HG02759 (cell line): ENCODE data around the gene CMIP.

ENCODE experiments used
- ATAC-seq: cut with Tn5 transposase; IDR thresholded peaks from one replicate; pipeline ENCODE4 v1.9.1; 2021; ENCODE audit warnings: mild to moderate bottlenecking, moderate library complexity; ENCODE audit not compliant: unreplicated experiment

Gene CMIP

DNA sequence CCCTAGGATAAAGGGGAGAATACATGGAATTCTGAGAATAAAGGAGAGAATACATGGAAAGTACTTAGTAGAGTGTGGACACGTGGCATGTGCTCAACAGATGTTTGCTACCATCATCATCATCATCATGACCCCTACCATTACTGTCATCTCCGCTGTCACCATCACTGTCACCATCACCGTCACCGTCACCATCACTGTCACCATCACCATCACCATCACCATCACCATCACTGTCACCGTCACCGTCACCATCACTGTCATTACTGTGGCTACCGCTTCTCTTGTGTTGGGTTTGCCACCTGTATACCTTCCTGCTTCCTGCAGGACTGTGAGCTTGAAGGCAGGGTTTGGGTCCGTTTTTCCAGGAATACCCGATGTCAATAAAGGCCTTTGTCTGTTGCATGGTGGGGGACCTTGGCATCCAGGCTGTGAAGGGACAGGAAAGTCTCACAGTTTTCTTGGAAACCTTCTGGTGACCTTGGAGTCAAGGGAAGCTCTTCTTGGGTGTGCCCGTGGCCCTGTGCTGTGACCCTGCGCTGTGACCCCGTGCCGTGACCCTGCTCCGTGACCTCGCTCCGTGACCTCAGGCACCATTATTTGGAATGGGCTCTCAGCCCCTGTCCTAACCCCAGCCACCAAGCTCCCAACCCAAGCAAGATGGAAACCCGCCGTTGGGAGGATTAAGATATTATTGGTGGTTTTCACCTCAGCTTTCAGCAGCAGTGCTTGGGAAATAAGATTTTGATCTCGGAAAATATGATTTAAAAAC is 14.4 kb downstream of the CMIP start:
- no peak for ATAC-seq

- no peak for ATAC-seq
These were observed 15.5 kb downstream of the CMIP start for GRCh38 chr16:81460075-81460474.

DNA sequence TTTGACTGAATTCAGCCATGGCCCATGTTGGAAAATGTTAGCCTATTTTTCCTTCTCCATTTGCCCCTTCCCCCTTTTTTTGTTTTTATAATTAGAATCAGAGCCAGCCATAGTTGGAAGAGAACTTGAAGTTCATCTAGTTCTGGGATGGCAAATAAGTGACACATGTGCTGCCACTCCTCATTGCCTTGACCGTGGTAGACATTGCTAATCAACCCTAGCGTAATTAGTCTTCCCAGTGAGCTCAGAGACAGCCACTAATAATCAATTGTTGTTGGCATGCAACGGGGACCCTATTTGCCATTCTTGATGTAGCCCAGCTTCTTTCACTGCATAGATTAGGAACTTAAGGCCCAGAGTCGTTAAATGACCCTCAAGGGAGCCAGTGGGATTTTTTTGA is 16.6 kb downstream of the CMIP start:
- no peak for ATAC-seq

GRCh38 chr16:81461766-81462165 is 17.2 kb downstream of the CMIP start:
- no peak for ATAC-seq

- no peak for ATAC-seq
These were observed 18.1 kb downstream of the CMIP start for GRCh38 chr16:81462683-81463082.

DNA sequence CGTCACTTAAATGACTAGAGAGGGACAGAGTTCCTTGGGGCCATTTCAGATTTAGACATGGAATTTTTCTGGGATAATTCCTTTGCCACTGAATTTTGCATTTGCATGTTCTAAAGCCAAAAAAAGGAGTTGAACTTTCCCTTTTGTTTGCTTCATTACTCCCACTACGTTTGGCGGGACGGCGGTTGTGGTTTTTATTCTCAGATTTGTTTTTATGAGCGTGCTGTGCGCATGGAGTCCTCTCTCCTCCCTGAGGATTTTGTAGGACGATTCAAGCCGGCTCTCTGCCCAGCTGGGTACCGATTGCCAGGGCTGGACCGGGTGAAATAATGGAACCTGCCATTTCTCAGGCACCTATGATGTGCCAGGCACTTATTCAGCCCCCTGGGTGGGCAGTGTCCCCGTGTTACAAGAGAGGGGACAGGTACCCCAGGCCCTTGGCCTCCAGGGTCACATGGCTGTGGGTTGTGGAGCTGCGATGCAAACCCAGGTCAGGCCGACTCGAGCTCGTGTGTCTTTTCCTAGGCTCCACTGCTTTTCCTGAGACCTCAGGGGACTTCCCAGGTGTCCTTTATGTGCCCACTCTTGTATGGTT is 18.8 kb downstream of the CMIP start:
- ATAC-seq, result no peak

DNA sequence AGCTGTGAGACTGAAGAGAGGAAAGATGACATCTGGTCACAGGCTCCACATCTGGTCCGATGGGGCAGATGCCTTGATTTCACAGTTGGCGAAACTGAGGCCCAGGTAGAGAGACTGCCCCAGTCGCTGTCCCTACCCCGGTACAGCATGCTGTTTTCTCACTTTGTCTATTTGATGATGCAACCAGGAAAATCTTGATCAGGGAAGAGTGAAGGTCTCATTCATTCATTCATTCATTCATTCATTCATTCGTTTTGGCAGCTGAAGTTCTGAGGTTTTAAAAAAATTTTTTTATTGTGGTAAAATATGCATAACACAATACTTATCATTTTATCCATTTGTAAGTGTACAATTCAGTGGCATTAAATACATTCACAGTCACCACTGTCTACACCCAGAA is 19.7 kb downstream of the CMIP start:
- no peak for ATAC-seq

- ATAC-seq, result no peak
These were observed 20.9 kb downstream of the CMIP start for GRCh38 chr16:81465375-81465943.

GRCh38 chr16:81466356-81466980 is 21.9 kb downstream of the CMIP start:
- no peak for ATAC-seq

DNA sequence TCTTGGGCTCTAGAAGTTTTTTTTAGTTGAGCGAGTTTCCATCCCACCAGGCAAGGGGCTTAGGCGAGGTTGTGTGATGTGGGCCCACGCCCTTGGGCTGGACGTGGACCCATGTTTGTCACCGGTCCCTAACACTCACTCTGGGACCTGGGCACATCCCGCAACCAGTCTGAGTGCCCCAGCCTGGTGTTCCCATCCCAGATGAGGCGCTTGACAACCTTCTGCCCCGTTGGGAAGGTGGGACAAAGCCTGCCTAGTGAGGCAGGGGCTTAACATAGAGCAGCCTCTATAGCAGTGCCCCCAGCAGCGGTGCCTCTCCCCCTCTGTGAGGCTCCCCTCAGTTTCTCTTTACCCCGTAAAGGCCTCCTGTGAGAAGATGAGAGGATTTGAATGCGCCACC is 22.5 kb downstream of the CMIP start:
- ATAC-seq, result no peak

DNA sequence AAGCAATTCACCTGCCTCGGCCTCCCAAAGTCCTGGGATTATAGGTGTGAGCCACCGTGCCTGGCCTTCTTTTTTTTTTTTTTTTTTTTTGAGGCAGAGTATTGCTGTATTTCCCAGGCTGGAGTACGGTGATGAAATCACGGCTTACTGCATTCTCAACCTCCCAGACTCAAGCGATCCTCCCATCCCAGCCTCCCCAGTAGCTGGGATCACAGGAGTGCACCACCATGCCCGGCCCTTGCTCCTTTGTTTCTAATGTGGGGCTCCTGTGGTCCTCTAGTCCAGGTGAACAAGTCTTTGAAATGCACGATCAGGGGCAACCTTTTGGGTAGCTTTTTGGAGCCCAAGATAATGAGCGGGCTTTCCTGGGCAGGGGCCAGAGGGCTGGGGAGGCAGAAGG is 23.2 kb downstream of the CMIP start:
- no peak for ATAC-seq

DNA sequence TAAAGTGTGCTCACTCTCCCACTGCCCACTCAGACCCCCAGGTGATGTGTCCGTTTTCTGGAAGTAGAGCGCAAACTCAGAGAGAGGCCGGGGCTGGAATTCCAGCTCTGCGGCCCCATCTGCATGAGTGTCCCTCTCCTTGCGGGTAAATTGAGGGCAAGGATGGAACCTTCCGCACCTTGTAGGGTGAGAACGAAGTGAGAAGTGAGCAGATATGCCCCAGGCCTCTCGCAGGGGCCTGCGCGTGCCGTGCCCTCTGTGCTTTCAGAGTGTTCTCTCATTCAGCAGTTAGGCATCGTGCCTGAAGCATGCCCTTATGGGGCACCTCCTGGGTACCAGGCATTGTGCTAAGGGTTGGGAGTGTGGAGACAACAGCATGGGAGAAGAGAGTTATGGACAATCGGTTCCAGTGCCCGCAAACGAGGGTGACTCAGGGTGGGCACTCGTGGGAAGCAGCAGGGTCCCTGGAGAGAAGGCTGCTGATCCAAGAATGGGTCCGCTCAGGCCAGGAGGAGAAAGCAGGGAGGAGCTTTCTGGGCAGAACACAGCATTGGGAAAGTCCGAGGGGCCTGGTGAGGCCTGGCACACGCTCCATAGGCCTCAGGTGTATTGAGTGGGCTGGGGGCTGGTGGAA is 23.8 kb downstream of the CMIP start:
- no peak for ATAC-seq

- no peak for ATAC-seq
These were observed 24.6 kb downstream of the CMIP start for GRCh38 chr16:81469183-81469677.

- peak; percentile 83 for ATAC-seq
These were observed 25.3 kb downstream of the CMIP start for GRCh38 chr16:81469710-81470535.

DNA sequence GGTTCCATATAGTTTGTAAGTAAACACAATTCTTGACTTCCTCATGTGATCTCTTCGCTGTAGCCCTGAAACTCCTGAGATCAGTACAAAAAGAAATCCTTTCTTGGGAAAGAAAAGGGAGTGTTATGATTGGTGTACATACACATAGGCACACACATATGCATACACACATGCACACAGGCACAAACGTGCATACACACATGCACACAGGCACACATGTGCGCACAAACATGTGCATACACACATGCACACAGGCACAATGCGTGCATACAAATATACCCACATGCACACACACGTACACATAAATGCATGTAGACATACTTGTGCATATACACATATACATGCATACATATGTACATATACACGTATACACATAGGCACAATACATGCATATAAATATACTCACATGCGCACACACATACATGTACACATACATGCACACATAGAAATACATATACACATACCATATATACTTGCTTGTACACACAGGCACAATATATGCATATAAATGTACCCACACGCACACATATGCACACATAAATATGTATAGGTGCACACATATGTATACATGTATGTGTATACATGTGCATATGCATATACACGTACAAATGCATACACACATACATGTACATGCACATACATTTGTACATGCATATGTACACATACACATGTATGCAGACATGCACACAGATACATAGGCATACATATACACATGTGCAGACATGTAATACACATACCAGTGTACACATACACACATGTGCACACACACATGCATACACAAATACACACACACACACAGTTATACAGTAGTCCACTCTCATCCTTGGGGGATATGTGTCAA is 26.4 kb downstream of the CMIP start:
- ATAC-seq, result no peak

- no peak for ATAC-seq
These were observed 27.3 kb downstream of the CMIP start for GRCh38 chr16:81471882-81472281.

DNA sequence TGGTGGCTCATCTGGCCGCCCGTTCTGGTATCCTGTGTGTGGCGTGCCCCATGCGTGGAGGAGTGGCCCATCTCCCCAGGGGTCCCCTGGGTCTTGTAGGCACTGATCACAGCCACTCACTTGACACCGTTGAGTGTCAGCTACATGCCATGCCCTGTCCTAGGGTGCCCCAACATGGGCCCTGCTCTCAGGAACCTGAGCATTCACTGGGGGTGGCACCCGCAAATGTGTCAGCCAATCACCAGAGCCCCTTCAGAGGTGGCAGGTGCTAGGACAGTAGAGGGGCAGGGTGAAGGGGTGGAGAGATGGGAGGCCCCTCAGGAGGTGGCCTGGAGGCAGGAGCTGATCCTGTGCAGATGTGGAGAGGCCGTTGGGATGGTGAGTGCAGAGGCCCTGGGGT is 27.8 kb downstream of the CMIP start:
- ATAC-seq, result no peak

- no peak for ATAC-seq
These were observed 28.5 kb downstream of the CMIP start for GRCh38 chr16:81473066-81473488.

GRCh38 chr16:81473558-81473957 is 28.9 kb downstream of the CMIP start:
- no peak for ATAC-seq
